T-cell (primary cell): ENCODE measurements around the gene AKAP6. TPM values are rescaled to one million over a fixed set of nuclear protein-coding genes. Genes with fewer than 3 reads are reported as not detected.

Experiments
- ATAC-seq, 4 experiments: fragments of 200-7000 bp in 3 of 4; fragments of 150-1000 bp in 1 of 4; cut with Tn5 transposase; replicated peaks in 1 of 4; 1 replicate in 3 of 4; 2 replicates in 1 of 4; pipeline ENCODE4 v1.10.0; 2021; ENCODE audit warnings: moderate library complexity in 3 of 4, mild to moderate bottlenecking in 2 of 4, moderate number of reproducible peaks in 1 of 4
- CTCF ChIA-PET, 2 donors: fragments of 300-600 bp; sonication (Branson Sonifier 250); formaldehyde crosslinking; loops; one replicate each; lab custom pipeline; 2022; ENCODE audit warnings: antibody characterized with exemption in 2 of 2; lab: Charles Lee
- POLR2A ChIA-PET, 2 donors: fragments of 300-600 bp; sonication (Branson Sonifier 250); formaldehyde crosslinking; loops; one replicate each; lab custom pipeline; 2022; ENCODE audit warnings: antibody characterized with exemption in 2 of 2; lab: Charles Lee
- DNase-seq, 35 experiments: peaks; one replicate each; pipeline versions ENCODE4 v3.0.0 to v3.0.0-alpha.2; 2013 to 2023
- H3K27ac ChIP-seq: one replicate; pipeline ENCODE4 v1.5.1; 2013; ENCODE audit warnings: low read length
- H3K27me3 ChIP-seq, 2 experiments: replicated peaks in 1 of 2; 1 replicate in 1 of 2; 2 replicates in 1 of 2; pipeline versions ENCODE4 v1.6.1 to v1.7.0; 2013; ENCODE audit warnings: low read length in 1 of 2, mixed read lengths in 1 of 2; ENCODE audit not compliant: control insufficient read depth in 2 of 2, insufficient read depth in 2 of 2; ENCODE audit errors: extremely low read depth in 1 of 2
- H3K36me3 ChIP-seq, 2 donors: 1 replicate in 1 of 2; 2 replicates in 1 of 2; pipeline versions ENCODE4 v1.6.1 to v1.7.0; 2013; ENCODE audit warnings: low read length in 1 of 2; ENCODE audit not compliant: control insufficient read depth in 2 of 2, insufficient read depth in 1 of 2; ENCODE audit errors: extremely low read depth in 1 of 2
- H3K4me1 ChIP-seq, 2 experiments: 1 replicate in 1 of 2; 2 replicates in 1 of 2; pipeline versions ENCODE4 v1.6.1 to v1.7.0; 2013; ENCODE audit warnings: low read length in 2 of 2, mixed read lengths in 1 of 2; ENCODE audit not compliant: insufficient read depth in 2 of 2, control insufficient read depth in 1 of 2; ENCODE audit errors: extremely low read depth in 1 of 2
- H3K4me3 ChIP-seq, 2 donors: 1 replicate in 1 of 2; 2 replicates in 1 of 2; pipeline versions ENCODE4 v1.5.1 to v1.7.0; 2013; ENCODE audit warnings: mild to moderate bottlenecking in 2 of 2, low read length in 1 of 2, moderate library complexity in 1 of 2; ENCODE audit not compliant: control insufficient read depth in 1 of 2; ENCODE audit errors: extremely low read depth in 1 of 2
- H3K9me3 ChIP-seq: 2 replicates; pipeline ENCODE4 v1.7.0; 2013
- H3K27ac Mint-ChIP-seq, 2 donors: one replicate each; pipeline ENCODE4 v1.8.0; 2020 to 2021; ENCODE audit warnings: mild to moderate bottlenecking in 2 of 2, mixed read lengths in 2 of 2
- H3K27me3 Mint-ChIP-seq, 2 donors: one replicate each; pipeline ENCODE4 v1.8.0; 2021 to 2022; ENCODE audit warnings: mixed read lengths in 2 of 2
- H3K36me3 Mint-ChIP-seq: one replicate; pipeline ENCODE4 v1.8.0; 2021; ENCODE audit warnings: mixed read lengths
- H3K4me1 Mint-ChIP-seq, 3 donors: one replicate each; pipeline ENCODE4 v1.8.0; 2020 to 2022; ENCODE audit warnings: mixed read lengths in 3 of 3, mild to moderate bottlenecking in 1 of 3
- H3K4me3 Mint-ChIP-seq, 3 donors: one replicate each; pipeline ENCODE4 v1.8.0; 2020 to 2022; ENCODE audit warnings: mild to moderate bottlenecking in 3 of 3, mixed read lengths in 3 of 3, moderate library complexity in 3 of 3
- H3K9me3 Mint-ChIP-seq, 3 donors: one replicate each; pipeline ENCODE4 v1.8.0; 2020 to 2022; ENCODE audit warnings: mixed read lengths in 3 of 3
- WGBS: methylation state at CpG from one replicate; pipeline ENCODE4 v1.1.5; 2013; ENCODE audit warnings: missing lambda C conversion rate; ENCODE audit not compliant: insufficient coverage; 5-methylcytosine and 5-hydroxymethylcytosine counted together
- total RNA-seq, 35 experiments: library from RNA in 6 of 35; stranded (reverse) in 6 of 35; fragments of 120-200 nt in 1 of 35; gene quantifications; one replicate each; pipeline versions ENCODE4 v1.2.1 to v1.2.4 and lab custom pipeline; 2013 to 2026

The AKAP6 gene
- total RNA-seq, 5 donors from 2014 or later (not counting 1 experiment from before 2014, with no cell fraction given) = 1.7 to 6.6 (median 2.6) TPM

DNA sequence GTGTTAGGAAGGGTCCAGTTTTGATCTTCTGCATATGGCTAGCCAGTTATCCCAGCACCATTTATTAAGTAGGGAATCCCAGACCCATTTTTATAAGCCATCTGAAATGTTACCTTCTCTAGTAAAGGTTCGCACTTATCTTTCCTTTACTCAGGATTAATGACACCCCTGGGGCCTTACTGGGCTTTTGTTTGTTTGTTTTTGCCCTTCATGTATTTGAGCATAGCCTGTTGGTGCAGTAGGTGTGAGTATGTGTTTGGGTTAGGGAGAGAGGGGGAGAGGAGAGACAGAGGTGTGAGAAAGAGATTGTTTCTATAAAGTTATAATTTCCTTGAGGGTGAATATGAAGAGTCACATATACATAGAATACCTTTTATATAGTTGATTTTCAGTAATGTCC is 96.9 kb downstream of the AKAP6 start:
- Mint-ChIP-seq H3K36me3 (no peaks in the 10 kb centered on the region), H3K4me1 (no peaks in the 10 kb centered on the region), H3K27ac (no peak overlapping the region), H3K27me3 (peaks cover 0 to 4% of the 10 kb centered on the region in 2 donors), H3K4me3 (no peak overlapping the region), H3K9me3 (peaks cover 0 to 4% (median 3%) of the 10 kb centered on the region in 3 donors)
- Histone ChIP-seq H3K36me3 (no peaks in the 10 kb centered on the region), H3K4me3 (no peak overlapping the region), H3K27ac (no peak overlapping the region), H3K27me3 (no peaks in the 10 kb centered on the region), H3K4me1 (no peaks in the 10 kb centered on the region), H3K9me3 (no peaks in the 10 kb centered on the region)
- DNase-seq = no peak
- ATAC-seq = no peak
- WGBS = no CpG with 5 or more reads among the region's 1 CpG
- ChIA-PET CTCF (no interaction called here), POLR2A (no interaction called here)

GRCh38 chr14:32426586-32427388 is 97.7 kb downstream of the AKAP6 start:
- Mint-ChIP-seq H3K36me3 (no peaks in the 10 kb centered on the region), H3K27ac (no peak overlapping the region), H3K4me3 (no peak overlapping the region), H3K4me1 (no peaks in the 10 kb centered on the region), H3K9me3 (peaks cover 0 to 4% (median 3%) of the 10 kb centered on the region in 3 donors), H3K27me3 (peaks cover 0 to 4% of the 10 kb centered on the region in 2 donors)
- H3K27me3 ChIP-seq = no peaks in the 10 kb centered on the region
- ATAC-seq (no peak), DNase-seq (no peak)
- 87% methylated on average over 5 of the region's 8 CpGs for WGBS
- no peaks in the 10 kb centered on the region for H3K4me1 ChIP-seq
- H3K9me3 ChIP-seq = no peaks in the 10 kb centered on the region
- no peak overlapping the region for H3K27ac ChIP-seq
- POLR2A ChIA-PET = no interaction called here
- H3K4me3 ChIP-seq = no peak overlapping the region
- H3K36me3 ChIP-seq = no peaks in the 10 kb centered on the region
- CTCF ChIA-PET = no interaction called here

GRCh38 chr14:32427726-32428528 is 98.8 kb downstream of the AKAP6 start:
- no peaks in the 10 kb centered on the region for H3K27me3 ChIP-seq
- Mint-ChIP-seq H3K9me3 (peaks cover 0 to under 1% (median 0%) of the 10 kb centered on the region in 3 donors), H3K27me3 (peaks cover 0 to 4% of the 10 kb centered on the region in 2 donors), H3K4me3 (no peak overlapping the region), H3K4me1 (no peaks in the 10 kb centered on the region), H3K36me3 (no peaks in the 10 kb centered on the region), H3K27ac (no peak overlapping the region)
- H3K36me3 ChIP-seq = no peaks in the 10 kb centered on the region
- 81% methylated on average over 4 of the region's 4 CpGs for WGBS
- CTCF ChIA-PET = no interaction called here
- no peaks in the 10 kb centered on the region for H3K4me1 ChIP-seq
- ATAC-seq = no peak
- no peaks in the 10 kb centered on the region for H3K9me3 ChIP-seq
- POLR2A ChIA-PET = no interaction called here
- no peak overlapping the region for H3K27ac ChIP-seq
- no peak for DNase-seq
- H3K4me3 ChIP-seq = no peak overlapping the region

GRCh38 chr14:32428875-32429274 is 99.8 kb downstream of the AKAP6 start:
- Mint-ChIP-seq H3K36me3 (no peaks in the 10 kb centered on the region), H3K27me3 (peaks cover 0 to 4% of the 10 kb centered on the region in 2 donors), H3K4me3 (no peak overlapping the region), H3K27ac (no peak overlapping the region), H3K9me3 (no peaks in the 10 kb centered on the region), H3K4me1 (no peaks in the 10 kb centered on the region)
- no peak overlapping the region for H3K27ac ChIP-seq
- DNase-seq (no peak), ATAC-seq (no peak)
- H3K4me1 ChIP-seq = no peaks in the 10 kb centered on the region
- H3K4me3 ChIP-seq = no peak overlapping the region
- no CpG with 5 or more reads among the region's 4 CpGs for WGBS
- no peaks in the 10 kb centered on the region for H3K36me3 ChIP-seq
- H3K9me3 ChIP-seq = no peaks in the 10 kb centered on the region
- POLR2A ChIA-PET = no interaction called here
- CTCF ChIA-PET = no interaction called here
- H3K27me3 ChIP-seq = no peaks in the 10 kb centered on the region

DNA sequence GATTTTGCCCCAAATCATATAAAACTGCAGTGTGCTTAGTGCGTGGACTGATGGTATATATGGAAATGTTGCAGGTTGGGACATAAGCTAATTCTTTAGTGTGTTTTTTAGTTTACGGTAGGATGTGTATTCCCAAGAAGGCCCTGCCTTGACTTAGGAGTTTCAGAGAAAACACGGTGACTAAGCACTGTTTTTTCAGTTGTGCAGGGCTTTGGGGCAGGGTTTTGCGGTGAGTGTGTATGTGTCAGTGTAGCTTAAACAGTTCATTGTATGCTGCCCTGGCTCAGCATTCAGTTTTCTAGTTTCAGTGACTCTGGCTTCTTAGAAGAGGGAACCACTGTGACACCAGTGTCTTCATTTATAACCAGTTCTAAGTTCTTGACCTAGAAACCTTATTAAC is 101.2 kb downstream of the AKAP6 start:
- Mint-ChIP-seq H3K4me3 (no peak overlapping the region), H3K27me3 (peaks cover 0 to 4% of the 10 kb centered on the region in 2 donors), H3K36me3 (peaks cover 4% of the 10 kb centered on the region), H3K27ac (no peak overlapping the region), H3K9me3 (no peaks in the 10 kb centered on the region), H3K4me1 (no peaks in the 10 kb centered on the region)
- DNase-seq = no peak
- H3K27me3 ChIP-seq = no peaks in the 10 kb centered on the region
- H3K36me3 ChIP-seq = no peaks in the 10 kb centered on the region
- H3K27ac ChIP-seq = no peak overlapping the region
- no peak overlapping the region for H3K4me3 ChIP-seq
- POLR2A ChIA-PET = no interaction called here
- no peak for ATAC-seq
- no peaks in the 10 kb centered on the region for H3K9me3 ChIP-seq
- no peaks in the 10 kb centered on the region for H3K4me1 ChIP-seq
- CTCF ChIA-PET = no interaction called here
- WGBS = 94% methylated on average over 2 of the region's 4 CpGs

DNA sequence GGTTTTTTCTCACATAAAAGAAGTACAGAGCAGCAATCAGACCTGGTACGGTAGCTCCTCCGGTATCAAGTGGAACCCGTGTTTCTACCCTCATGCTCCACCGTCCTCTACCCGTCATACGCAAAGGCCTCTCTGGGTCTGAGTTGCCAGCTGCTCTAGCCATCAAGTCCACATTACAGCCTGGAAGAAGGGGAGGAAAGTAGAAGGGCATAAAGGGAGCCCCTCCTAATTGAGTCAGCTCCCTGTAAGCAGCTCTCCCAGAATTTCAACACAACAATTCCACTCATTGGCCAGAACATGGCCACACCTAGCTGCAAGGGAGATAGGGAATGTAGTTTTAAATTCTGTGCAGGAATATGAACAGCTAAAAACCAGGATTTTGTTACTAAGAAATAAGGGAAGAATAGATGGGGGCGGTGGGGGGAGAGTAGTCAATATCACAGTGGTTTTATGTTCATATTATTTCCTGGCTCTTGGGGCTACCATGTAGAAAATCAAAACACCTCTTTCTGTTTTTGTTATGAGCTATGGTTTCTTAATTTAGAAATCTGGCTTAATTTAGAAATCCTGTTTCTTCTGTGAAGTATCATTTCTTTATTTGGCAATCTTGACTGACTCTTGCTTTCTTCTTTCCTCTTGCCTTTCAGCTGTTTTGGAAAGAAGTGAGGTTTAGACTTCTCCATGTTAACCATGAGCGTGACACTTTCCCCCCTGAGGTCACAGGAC is 103.9 kb downstream of the AKAP6 start:
- Histone ChIP-seq H3K9me3 (no peaks in the 10 kb centered on the region), H3K36me3 (no peaks in the 10 kb centered on the region), H3K27me3 (no peaks in the 10 kb centered on the region), H3K4me1 (no peaks in the 10 kb centered on the region), H3K27ac (no peak overlapping the region), H3K4me3 (no peak overlapping the region)
- H3K36me3 Mint-ChIP-seq = peaks cover 4% of the 10 kb centered on the region
- H3K4me3 Mint-ChIP-seq = no peak overlapping the region
- ATAC-seq (no peak), DNase-seq (no peak)
- no peaks in the 10 kb centered on the region for H3K9me3 Mint-ChIP-seq
- ChIA-PET POLR2A (no interaction called here), CTCF (no interaction called here)
- H3K27me3 Mint-ChIP-seq = no peaks in the 10 kb centered on the region
- no peak overlapping the region for H3K27ac Mint-ChIP-seq
- no CpG with 5 or more reads among the region's 8 CpGs for WGBS
- H3K4me1 Mint-ChIP-seq = no peaks in the 10 kb centered on the region
